BJ (cell line): ENCODE data around the gene ADAMTS12. TPM values are rescaled to one million over a fixed set of nuclear protein-coding genes. Genes with fewer than 3 reads are reported as not detected.

Source experiments
- CTCF ChIA-PET: fragments of 350-600 bp; formaldehyde crosslinking; extraction: SDS; loops from one replicate; lab custom pipeline; 2021; ENCODE audit warnings: antibody characterized with exemption, inconsistent platforms; lab: Yijun Ruan, JAX
- POLR2A ChIA-PET: fragments of 300-600 bp; sonication (Branson Sonifier 250); formaldehyde crosslinking; extraction: SDS; loops from one replicate; lab custom pipeline; 2021; ENCODE audit warnings: antibody characterized with exemption; lab: Charles Lee
- DNase-seq: peaks from one replicate; pipeline ENCODE4 v3.0.0-alpha.2; 2011; ENCODE audit warnings: low read depth
- H3K27me3 ChIP-seq: 2 replicates; pipeline ENCODE4 v1.6.0; 2011; ENCODE audit warnings: low read length; ENCODE audit not compliant: control insufficient read depth, insufficient read depth
- H3K36me3 ChIP-seq: 2 replicates; pipeline ENCODE4 v1.5.1; 2011; ENCODE audit warnings: low read length; ENCODE audit not compliant: control insufficient read depth, insufficient read depth
- H3K4me3 ChIP-seq: 2 replicates; pipeline ENCODE4 v1.5.1; 2011; ENCODE audit warnings: low read depth, mild to moderate bottlenecking, control low read depth, low read length
- CTCF ChIP-seq: IDR thresholded peaks from 2 replicates; pipeline ENCODE4 v1.5.1; 2011; ENCODE audit warnings: low read depth, mild to moderate bottlenecking, control low read depth, inconsistent platforms, low read length, moderate library complexity; ENCODE audit not compliant: insufficient read depth
- polyA plus RNA-seq: library from polyadenylated mRNA; depleted of rRNA; stranded (reverse); fragments of >200 nt; gene quantifications from 2 replicates; pipeline ENCODE4 v1.2.3, GENCODE V29; 2011

Gene ADAMTS12
- polyA plus RNA-seq, 1 experiment: 25.6 TPM

- H3K27me3 ChIP-seq: no peaks in the 10 kb centered on the region
- H3K36me3 ChIP-seq: no peaks in the 10 kb centered on the region
- CTCF ChIA-PET: no interaction called here
- no peak overlapping the region for H3K4me3 ChIP-seq
- POLR2A ChIA-PET: no interaction called here
- DNase-seq: no peak
- TF ChIP-seq CTCF: no peak
Observed at GRCh38 chr5:33513462-33514185, 378.2 kb downstream of the ADAMTS12 start.

GRCh38 chr5:33509036-33509435, 382.8 kb downstream of the ADAMTS12 start:
- H3K4me3 ChIP-seq: no peak overlapping the region
- TF ChIP-seq CTCF: no peak
- CTCF ChIA-PET: interaction anchor here (0.7 kb wide), 1 partner anchor 21 kb away, joined by 3 read pairs; no protein-coding TSS in a partner anchor
- DNase-seq: no peak
- POLR2A ChIA-PET: no interaction called here
- no peaks in the 10 kb centered on the region for H3K36me3 ChIP-seq
- no peaks in the 10 kb centered on the region for H3K27me3 ChIP-seq

GRCh38 chr5:33507426-33507825, 384.4 kb downstream of the ADAMTS12 start:
- POLR2A ChIA-PET: no interaction called here
- no peak for DNase-seq
- no peaks in the 10 kb centered on the region for H3K36me3 ChIP-seq
- no peaks in the 10 kb centered on the region for H3K27me3 ChIP-seq
- no peak for TF ChIP-seq CTCF
- H3K4me3 ChIP-seq: no peak overlapping the region
- CTCF ChIA-PET: no interaction called here

- Histone ChIP-seq H3K36me3 (no peaks in the 10 kb centered on the region), H3K4me3 (no peak overlapping the region), H3K27me3 (no peaks in the 10 kb centered on the region)
- ChIA-PET POLR2A (no interaction called here), CTCF (no interaction called here)
- no peak for DNase-seq
- no peak for TF ChIP-seq CTCF
Observed at GRCh38 chr5:33504570-33504969, 387.2 kb downstream of the ADAMTS12 start.

- CTCF ChIA-PET: no interaction called here
- Histone ChIP-seq H3K4me3 (no peak overlapping the region), H3K36me3 (no peaks in the 10 kb centered on the region), H3K27me3 (no peaks in the 10 kb centered on the region)
- POLR2A ChIA-PET: no interaction called here
- no peak for TF ChIP-seq CTCF
- no peak for DNase-seq
Observed at GRCh38 chr5:33501899-33502298, 389.9 kb downstream of the ADAMTS12 start.
